ENCODE results near the gene SCAF4. TPM values are rescaled to one million over a fixed set of nuclear protein-coding genes. Genes with fewer than 3 reads are reported as not detected.

Gene SCAF4
- total RNA-seq, 4 donors from 2014 or later = 23.2 to 31.0 (median 26.8) TPM

DNA sequence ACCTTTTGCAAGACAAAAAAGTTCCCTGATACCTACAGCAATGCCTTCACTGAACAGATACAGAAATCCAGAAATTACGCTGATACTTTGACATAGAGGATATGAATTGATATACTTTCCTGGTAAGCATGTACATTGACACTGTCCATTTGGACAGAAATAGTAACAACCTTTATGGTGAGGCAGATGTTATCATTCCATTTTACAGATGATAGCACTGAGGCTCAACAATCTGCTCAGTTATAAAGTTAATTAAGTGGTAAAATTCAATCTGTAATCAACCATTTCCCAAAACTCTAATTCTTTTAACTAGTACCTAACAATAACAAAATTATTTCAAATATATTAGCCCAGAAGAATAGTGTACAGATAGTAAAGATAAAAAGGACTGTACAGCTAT, 20.6 kb downstream of the SCAF4 start:
- Histone ChIP-seq H3K9me3 (no peaks in the 10 kb centered on the region), H3K27ac (no peak overlapping the region), H3K36me3 (no peaks in the 10 kb centered on the region), H3K4me3 (no peak overlapping the region), H3K27me3 (no peaks in the 10 kb centered on the region), H3K4me1 (peaks cover 0 to 49% (median 5%) of the 10 kb centered on the region in 4 donors)
- intact Hi-C loops (cut with DNase I; ENCODE audit: low total_unique reads) (no loop called here), in situ Hi-C loops (cut with MboI; ENCODE audit: low pct_ligation_motif_present in 1 of 4, low pct_unique_long_range_greater_than_20kb in 1 of 4, low sequenced_read_pairs in 3 of 4) (no loop called here)
- WGBS, 2 donors (ENCODE audit: low coverage in 1 of 2) = 97 to 100% methylated on average over 1 of the region's 1 CpG
- TF ChIP-seq EP300 (IDR thresholded peaks at IDR 0.05; ENCODE audit: low read depth) = no peak
- no peak for DNase-seq

DNA sequence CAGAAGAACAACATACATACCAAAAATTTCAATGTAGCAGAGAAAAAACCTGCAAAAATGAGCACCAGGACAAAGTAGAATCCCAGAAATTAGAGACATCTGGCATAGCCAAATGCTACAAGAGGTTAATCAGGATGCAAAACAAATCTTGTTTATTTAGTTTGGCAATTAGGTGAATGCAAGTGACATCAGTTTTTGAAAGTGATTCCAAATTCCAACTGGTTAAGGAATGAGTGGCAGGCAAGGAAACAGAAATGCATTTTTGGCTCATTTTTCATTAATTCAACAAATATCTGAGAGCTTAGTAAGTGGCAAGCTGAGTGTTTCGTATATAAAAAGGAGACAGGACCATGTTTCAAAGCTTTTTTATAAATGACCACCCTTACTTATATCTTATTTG, 21.3 kb downstream of the SCAF4 start:
- no peak overlapping the region for H3K4me3 ChIP-seq
- H3K27me3 ChIP-seq = no peaks in the 10 kb centered on the region
- 67 to 69% methylated on average over 1 of the region's 1 CpG for WGBS, 2 donors (ENCODE audit: low coverage in 1 of 2)
- TF ChIP-seq EP300 (IDR thresholded peaks at IDR 0.05; ENCODE audit: low read depth) (no peak), POLR2AphosphoS5 (IDR thresholded peaks at IDR 0.05) (no peak), POLR2A (IDR thresholded peaks at IDR 0.05) (no peak)
- TF ChIP-seq, protein P1, sequence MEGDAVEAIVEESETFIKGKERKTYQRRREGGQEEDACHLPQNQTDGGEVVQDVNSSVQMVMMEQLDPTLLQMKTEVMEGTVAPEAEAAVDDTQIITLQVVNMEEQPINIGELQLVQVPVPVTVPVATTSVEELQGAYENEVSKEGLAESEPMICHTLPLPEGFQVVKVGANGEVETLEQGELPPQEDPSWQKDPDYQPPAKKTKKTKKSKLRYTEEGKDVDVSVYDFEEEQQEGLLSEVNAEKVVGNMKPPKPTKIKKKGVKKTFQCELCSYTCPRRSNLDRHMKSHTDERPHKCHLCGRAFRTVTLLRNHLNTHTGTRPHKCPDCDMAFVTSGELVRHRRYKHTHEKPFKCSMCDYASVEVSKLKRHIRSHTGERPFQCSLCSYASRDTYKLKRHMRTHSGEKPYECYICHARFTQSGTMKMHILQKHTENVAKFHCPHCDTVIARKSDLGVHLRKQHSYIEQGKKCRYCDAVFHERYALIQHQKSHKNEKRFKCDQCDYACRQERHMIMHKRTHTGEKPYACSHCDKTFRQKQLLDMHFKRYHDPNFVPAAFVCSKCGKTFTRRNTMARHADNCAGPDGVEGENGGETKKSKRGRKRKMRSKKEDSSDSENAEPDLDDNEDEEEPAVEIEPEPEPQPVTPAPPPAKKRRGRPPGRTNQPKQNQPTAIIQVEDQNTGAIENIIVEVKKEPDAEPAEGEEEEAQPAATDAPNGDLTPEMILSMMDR (IDR thresholded peaks at IDR 0.05) = no peak
- no peaks in the 10 kb centered on the region for H3K36me3 ChIP-seq
- intact Hi-C loops (cut with DNase I; ENCODE audit: low total_unique reads) = no loop called here
- in situ Hi-C loops (cut with MboI; ENCODE audit: low pct_ligation_motif_present in 1 of 4, low pct_unique_long_range_greater_than_20kb in 1 of 4, low sequenced_read_pairs in 3 of 4) = no loop called here
- H3K9me3 ChIP-seq = no peaks in the 10 kb centered on the region
- peaks cover 0 to 43% (median 5%) of the 10 kb centered on the region in 4 donors for H3K4me1 ChIP-seq
- no peak overlapping the region for H3K27ac ChIP-seq
- no peak for DNase-seq

DNA sequence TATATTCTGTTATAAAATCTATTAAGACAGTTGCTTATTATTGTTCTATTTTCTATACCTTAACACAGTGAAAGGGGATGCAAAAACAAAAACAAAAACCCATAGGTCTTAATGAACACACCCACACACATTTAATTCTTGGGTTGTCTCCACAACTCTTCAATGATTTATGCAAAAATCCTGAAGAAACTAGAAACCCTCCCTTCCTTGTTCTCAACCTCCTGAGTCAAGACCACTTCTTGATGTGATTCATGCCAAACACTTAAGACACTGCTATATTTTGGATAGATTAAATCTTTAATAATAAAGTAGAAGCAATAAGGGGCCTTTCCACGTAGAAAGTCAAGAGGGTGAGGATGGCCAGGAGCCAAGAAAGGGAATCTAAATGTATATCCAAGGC, 23.4 kb downstream of the SCAF4 start:
- no peak overlapping the region for H3K4me3 ChIP-seq
- intact Hi-C loops (cut with DNase I; ENCODE audit: low total_unique reads) = no loop called here
- H3K27me3 ChIP-seq = no peaks in the 10 kb centered on the region
- H3K4me1 ChIP-seq = peaks cover 0 to 31% (median 0%) of the 10 kb centered on the region in 4 donors
- no peak for DNase-seq
- H3K9me3 ChIP-seq = no peaks in the 10 kb centered on the region
- 17 to 58% methylated on average over 1 of the region's 1 CpG for WGBS, 2 donors (ENCODE audit: low coverage in 1 of 2)
- in situ Hi-C loops (cut with MboI; ENCODE audit: low pct_ligation_motif_present in 1 of 4, low pct_unique_long_range_greater_than_20kb in 1 of 4, low sequenced_read_pairs in 3 of 4) = no loop called here
- no peak overlapping the region for H3K27ac ChIP-seq
- TF ChIP-seq EP300 (IDR thresholded peaks at IDR 0.05; ENCODE audit: low read depth) = no peak
- TF ChIP-seq, protein P1 (IDR thresholded peaks at IDR 0.05) = no peak
- TF ChIP-seq POLR2AphosphoS5 (IDR thresholded peaks at IDR 0.05) = no peak
- no peak for TF ChIP-seq POLR2A (IDR thresholded peaks at IDR 0.05)
- no peaks in the 10 kb centered on the region for H3K36me3 ChIP-seq

DNA sequence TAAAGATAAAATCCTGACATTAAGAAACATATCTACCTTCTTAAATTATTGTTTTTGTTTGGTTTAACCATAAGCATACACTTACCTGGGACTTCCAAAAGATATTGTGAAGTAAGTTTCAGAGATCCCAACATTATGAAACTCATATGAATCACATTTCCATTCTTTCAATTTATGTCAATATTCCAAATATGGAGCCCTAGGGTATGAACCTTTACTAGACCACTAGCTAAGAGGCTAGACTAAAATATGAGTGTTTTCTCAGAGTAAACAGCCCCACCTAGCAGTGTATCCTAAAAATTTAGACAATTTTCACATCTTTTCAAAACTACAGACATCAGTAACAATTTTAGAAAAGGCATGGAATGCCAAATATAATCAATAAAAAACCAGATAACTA, 24.4 kb downstream of the SCAF4 start:
- Histone ChIP-seq H3K36me3 (no peaks in the 10 kb centered on the region), H3K27me3 (no peaks in the 10 kb centered on the region), H3K27ac (no peak overlapping the region), H3K9me3 (no peaks in the 10 kb centered on the region), H3K4me3 (no peak overlapping the region), H3K4me1 (peaks cover 0 to 31% (median 0%) of the 10 kb centered on the region in 4 donors)
- DNase-seq = no peak
- intact Hi-C loops (cut with DNase I; ENCODE audit: low total_unique reads) (no loop called here), in situ Hi-C loops (cut with MboI; ENCODE audit: low pct_ligation_motif_present in 1 of 4, low pct_unique_long_range_greater_than_20kb in 1 of 4, low sequenced_read_pairs in 3 of 4) (no loop called here)
- TF ChIP-seq POLR2A (IDR thresholded peaks at IDR 0.05) = no peak
- TF ChIP-seq POLR2AphosphoS5 (IDR thresholded peaks at IDR 0.05) = no peak
- TF ChIP-seq, protein P1 (IDR thresholded peaks at IDR 0.05) = no peak
- TF ChIP-seq EP300 (IDR thresholded peaks at IDR 0.05; ENCODE audit: low read depth) = no peak

DNA sequence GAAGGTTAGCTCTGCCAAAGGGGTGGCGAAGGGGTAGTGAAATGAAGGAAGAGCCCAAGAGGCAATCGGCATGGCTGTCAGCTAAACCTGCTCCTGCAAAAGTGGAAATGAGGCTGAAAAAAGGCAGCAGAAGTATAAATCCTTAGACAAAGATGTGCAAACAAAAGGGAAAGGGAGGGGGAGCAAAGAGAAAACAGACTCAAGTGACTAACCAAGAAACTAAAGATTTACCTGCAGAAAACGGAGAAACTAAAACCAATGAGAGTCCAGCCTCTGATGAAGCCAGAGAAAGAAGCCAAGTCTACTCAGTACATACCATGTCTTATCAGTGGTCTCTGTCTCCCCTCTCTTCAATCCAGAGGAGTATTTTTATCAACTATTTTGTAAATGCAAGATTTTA, 25.4 kb downstream of the SCAF4 start:
- Histone ChIP-seq H3K27me3 (no peaks in the 10 kb centered on the region), H3K9me3 (no peaks in the 10 kb centered on the region), H3K4me1 (peaks cover 0 to 28% (median 0%) of the 10 kb centered on the region in 4 donors), H3K27ac (no peak overlapping the region), H3K4me3 (no peak overlapping the region), H3K36me3 (peaks cover 0 to 7% (median 3%) of the 10 kb centered on the region in 4 donors)
- TF ChIP-seq POLR2AphosphoS5 (IDR thresholded peaks at IDR 0.05) (no peak), POLR2A (IDR thresholded peaks at IDR 0.05) (no peak), EP300 (IDR thresholded peaks at IDR 0.05; ENCODE audit: low read depth) (no peak)
- TF ChIP-seq, protein P1 (IDR thresholded peaks at IDR 0.05) = no peak
- no peak for DNase-seq
- intact Hi-C loops (cut with DNase I; ENCODE audit: low total_unique reads) = no loop called here
- WGBS, 2 donors (ENCODE audit: low coverage in 1 of 2) = 82 to 90% methylated on average over 3 of the region's 3 CpGs
- in situ Hi-C loops (cut with MboI; ENCODE audit: low pct_ligation_motif_present in 1 of 4, low pct_unique_long_range_greater_than_20kb in 1 of 4, low sequenced_read_pairs in 3 of 4) = no loop called here

Measured in transverse colon (tissue), 4 donors.